Stimulated activated CD8-positive, alpha-beta memory T cell treated with anti-CD3 and anti-CD28 coated beads, Interleukin-12 subunit alpha, Interleukin-12 subunit beta, amount 100 ng/mL, for 24 hours (primary cell): ENCODE results near the gene TCP10L.
"Not testable (repeated sequence)": the region's sequence is repeated elsewhere in the genome, so short reads cannot be mapped to it uniquely, and the experiment has no call there.

Experiments
- DNase-seq: peaks from one replicate; pipeline ENCODE4 v3.0.0-alpha.2; 2020; ENCODE audit errors: extremely low read depth

TCP10L gene

GRCh38 chr21:32585042-32585710, at the start of gene TCP10L:
TCP10L (minus strand) TSS chr21:32585523; CDS start chr21:32584304, 1,219 bp downstream.
- DNase-seq, result no peak

- no peak for DNase-seq
These were observed 41.4 kb upstream of the TCP10L start for GRCh38 chr21:32626621-32627196.

GRCh38 chr21:32618218-32618617, 32.9 kb upstream of the TCP10L start:
- DNase-seq, result not testable (repeated sequence)

GRCh38 chr21:32613436-32614043, 28.2 kb upstream of the TCP10L start:
- no peak for DNase-seq

- DNase-seq, result no peak
These were observed 27.6 kb upstream of the TCP10L start for GRCh38 chr21:32612999-32613337.

- peak; percentile 73 for DNase-seq
These were observed 27.0 kb upstream of the TCP10L start, which contains the start of gene CFAP298 for GRCh38 chr21:32612075-32612998. CFAP298 (minus strand) TSS chr21:32612377; CDS start chr21:32612243, 134 bp downstream.

GRCh38 chr21:32611471-32611997, 26.2 kb upstream of the TCP10L start:
- no peak for DNase-seq

GRCh38 chr21:32610940-32611339, 25.6 kb upstream of the TCP10L start:
- DNase-seq, result not testable (repeated sequence)

- DNase-seq, result no peak
These were observed 23.5 kb upstream of the TCP10L start for GRCh38 chr21:32608851-32609250.

GRCh38 chr21:32605469-32605868, 20.1 kb upstream of the TCP10L start:
- no peak for DNase-seq

- DNase-seq, result no peak
These were observed 19.1 kb upstream of the TCP10L start for GRCh38 chr21:32604464-32604863.

GRCh38 chr21:32603131-32603530, 17.8 kb upstream of the TCP10L start:
- no peak for DNase-seq

GRCh38 chr21:32602099-32602498, 16.8 kb upstream of the TCP10L start:
- no peak for DNase-seq

GRCh38 chr21:32599526-32599925, 14.2 kb upstream of the TCP10L start:
- DNase-seq, result no peak

GRCh38 chr21:32599091-32599490, 13.8 kb upstream of the TCP10L start:
- DNase-seq, result no peak

- DNase-seq, result no peak
These were observed 11.9 kb upstream of the TCP10L start for GRCh38 chr21:32597205-32597604.

GRCh38 chr21:32595431-32595830, 10.1 kb upstream of the TCP10L start:
- no peak for DNase-seq

GRCh38 chr21:32593690-32594089, 8.4 kb upstream of the TCP10L start:
- DNase-seq, result no peak

GRCh38 chr21:32592929-32593502, 7.7 kb upstream of the TCP10L start:
- no peak for DNase-seq

- DNase-seq, result no peak
These were observed 4.8 kb upstream of the TCP10L start for GRCh38 chr21:32590130-32590529.

- DNase-seq, result no peak
These were observed 2.3 kb upstream of the TCP10L start for GRCh38 chr21:32587651-32588050.

- no peak for DNase-seq
These were observed 1.8 kb upstream of the TCP10L start for GRCh38 chr21:32587120-32587519.
